A549 (cell line): ENCODE data around the gene KMT2C. TPM values are rescaled to one million over a fixed set of nuclear protein-coding genes. Genes with fewer than 3 reads are reported as not detected.

ENCODE experiments used
- ATAC-seq, 2 experiments: fragments of 200-7000 bp in 1 of 2; fragments of >200 bp in 1 of 2; cut with Nextera tagmentation in 1 of 2; cut with Tn5 transposase in 1 of 2; 3 replicates each; pipeline versions ENCODE4 v1.8.0 to v1.9.1; 2018 to 2020; ENCODE audit warnings: mild to moderate bottlenecking in 1 of 2, moderate library complexity in 1 of 2
- CTCF ChIA-PET: fragments of 300-600 bp; sonication (Branson Sonifier 250); formaldehyde crosslinking; extraction: SDS; loops from one replicate; lab custom pipeline; 2021; ENCODE audit warnings: antibody characterized with exemption, inconsistent platforms; lab: Yijun Ruan, JAX
- POLR2A ChIA-PET: fragments of 350-600 bp; formaldehyde crosslinking; extraction: SDS; loops from one replicate; lab custom pipeline; 2021; ENCODE audit warnings: antibody characterized with exemption, inconsistent platforms; lab: Yijun Ruan, JAX
- DNase-seq, 2 experiments: peaks; one replicate each; pipeline versions ENCODE4 v3.0.0 to v3.0.0-alpha.2; 2011 to 2016; ENCODE audit warnings: low read depth in 1 of 2, low spot score in 1 of 2
- FAIRE-seq: peaks from 2 replicates; lab custom pipeline; 2011; peaks lifted over from hg19 to GRCh38; lab: Jason Lieb, UNC
- H3K27ac ChIP-seq, 2 experiments: fragments of >200 bp; sonication (Bioruptor Twin); formaldehyde crosslinking; 3 replicates each; pipeline ENCODE4 v1.5.1; 2016 to 2017
- H3K4me1 ChIP-seq: fragments of >200 bp; sonication (Bioruptor Twin); formaldehyde crosslinking; 3 replicates; pipeline ENCODE4 v1.6.1; 2016
- H3K4me2 ChIP-seq: fragments of >200 bp; sonication (Bioruptor Twin); formaldehyde crosslinking; 3 replicates; pipeline ENCODE4 v1.6.1; 2016
- H3K4me3 ChIP-seq: fragments of >200 bp; sonication (Bioruptor Twin); formaldehyde crosslinking; 3 replicates; pipeline ENCODE4 v1.5.1; 2016
- H3K9me3 ChIP-seq: fragments of >200 bp; sonication (Bioruptor Twin); formaldehyde crosslinking; 3 replicates; pipeline ENCODE4 v1.6.1; 2016
- CBX8 ChIP-seq: fragments of 200-600 bp; sonication (generic); IDR thresholded peaks from 2 replicates; pipeline ENCODE4 v1.6.1; 2016
- CEBPB ChIP-seq, 2 experiments: fragments of >200 bp in 1 of 2; sonication (Bioruptor Twin) in 1 of 2; formaldehyde crosslinking in 1 of 2; IDR thresholded peaks; 2 replicates each; pipeline ENCODE4 v1.6.1; 2012 to 2016
- CHD2 ChIP-seq: fragments of 150-350 bp; IDR thresholded peaks from 2 replicates; pipeline ENCODE4 v1.6.1; 2014; ENCODE audit warnings: low read length; ENCODE audit not compliant: partially characterized antibody
- CHD4 ChIP-seq: fragments of 200-600 bp; sonication (generic); IDR thresholded peaks from 2 replicates; pipeline ENCODE4 v1.6.1; 2016; ENCODE audit warnings: antibody characterized with exemption, mild to moderate bottlenecking, borderline replicate concordance
- ESRRA ChIP-seq: fragments of 150-350 bp; IDR thresholded peaks from 2 replicates; pipeline ENCODE4 v1.6.1; 2014; ENCODE audit warnings: mild to moderate bottlenecking, low read length, borderline replicate concordance
- FOSL2 ChIP-seq, 2 experiments: fragments of 450-650 bp in 1 of 2; fragments of >200 bp in 1 of 2; sonication (Bioruptor Twin) in 1 of 2; formaldehyde crosslinking; IDR thresholded peaks; 2 replicates each; pipeline versions ENCODE4 v1.5.0 to v1.6.1; 2016 to 2020; ENCODE audit warnings: mild to moderate bottlenecking in 1 of 2, moderate library complexity in 1 of 2
- GATA3 ChIP-seq: IDR thresholded peaks from 2 replicates; pipeline ENCODE4 v1.6.1; 2012; ENCODE audit warnings: borderline replicate concordance
- HEYL ChIP-seq: fragments of 250-450 bp; sonication (Bioruptor Pico); IDR thresholded peaks from 2 replicates; pipeline ENCODE4 v1.8.0; 2021; ENCODE audit warnings: mild to moderate bottlenecking, moderate library complexity
- JUNB ChIP-seq: fragments of >200 bp; sonication (Bioruptor Twin); formaldehyde crosslinking; IDR thresholded peaks from 2 replicates; pipeline ENCODE4 v1.6.1; 2016
- KDM1A ChIP-seq: fragments of 200-600 bp; sonication (generic); IDR thresholded peaks from 2 replicates; pipeline ENCODE4 v1.6.1; 2016; ENCODE audit warnings: low read depth, mild to moderate bottlenecking
- KDM5A ChIP-seq: fragments of 200-600 bp; sonication (generic); IDR thresholded peaks from 2 replicates; pipeline ENCODE4 v1.6.1; 2016; ENCODE audit warnings: antibody characterized with exemption, mild to moderate bottlenecking
- MAFK ChIP-seq: fragments of 450-650 bp; IDR thresholded peaks from 2 replicates; pipeline ENCODE4 v1.6.1; 2014; ENCODE audit not compliant: partially characterized antibody
- NR3C1 ChIP-seq: fragments of >200 bp; sonication (Bioruptor Twin); formaldehyde crosslinking; IDR thresholded peaks from 3 replicates; pipeline ENCODE4 v1.6.1; 2017
- PHF8 ChIP-seq: fragments of 200-600 bp; sonication (generic); IDR thresholded peaks from 2 replicates; pipeline ENCODE4 v1.6.1; 2016; ENCODE audit warnings: low read depth, mild to moderate bottlenecking, antibody characterized with exemption, moderate library complexity, borderline replicate concordance
- POLR2A ChIP-seq: IDR thresholded peaks from 2 replicates; pipeline ENCODE4 v1.6.1; 2012; ENCODE audit warnings: mild to moderate bottlenecking, low read length
- RCOR1 ChIP-seq: fragments of 150-350 bp; IDR thresholded peaks from 2 replicates; pipeline ENCODE4 v1.6.1; 2014; ENCODE audit warnings: antibody characterized with exemption, low read length, low read depth
- RFX5 ChIP-seq: fragments of 450-650 bp; IDR thresholded peaks from 2 replicates; pipeline ENCODE4 v1.7.1; 2014; ENCODE audit warnings: antibody characterized with exemption, mild to moderate bottlenecking, moderate library complexity
- RNF2 ChIP-seq: fragments of 200-600 bp; sonication (generic); IDR thresholded peaks from 2 replicates; pipeline ENCODE4 v1.6.1; 2016; ENCODE audit warnings: low read depth, mild to moderate bottlenecking, antibody characterized with exemption, moderate library complexity, borderline replicate concordance
- ZC3H11A ChIP-seq: fragments of 450-650 bp; IDR thresholded peaks from 2 replicates; pipeline ENCODE4 v1.6.1; 2014; ENCODE audit warnings: antibody characterized with exemption, mild to moderate bottlenecking
- WGBS: methylation state at CpG from one replicate; pipeline ENCODE4 v1.1.6; 2017; ENCODE audit errors: missing lambda C conversion rate; 5-methylcytosine and 5-hydroxymethylcytosine counted together
- polyA plus RNA-seq, 4 experiments: library from polyadenylated mRNA; depleted of rRNA in 3 of 4; stranded (reverse); fragments of >200 nt; fragmentation: RNase III in 1 of 4; extraction: RNeasy Plus Mini Kit Qiagen cat#74134 plus additional on column Dnase treatment in 1 of 4; gene quantifications; 2 replicates in 3 of 4; 3 replicates in 1 of 4; pipeline ENCODE4 v1.2.3, GENCODE V29; 2011 to 2017
- TF ChIP-seq, protein P1 (sequence below): fragments of >200 bp; sonication (Bioruptor Twin); formaldehyde crosslinking; IDR thresholded peaks from 3 replicates; pipeline ENCODE4 v1.6.1; 2016
- TF ChIP-seq, protein P2 (sequence below): fragments of 200-600 bp; sonication (generic); IDR thresholded peaks from 2 replicates; pipeline ENCODE4 v1.6.1; 2016; ENCODE audit warnings: antibody characterized with exemption, mild to moderate bottlenecking, moderate library complexity
- TF ChIP-seq, protein P3 (sequence below): fragments of 150-350 bp; IDR thresholded peaks from 2 replicates; pipeline ENCODE4 v1.6.1; 2014; ENCODE audit warnings: low read depth, mild to moderate bottlenecking, low read length

KMT2C gene
- polyA plus RNA-seq, 2 of the 4 experiments (the other 2 are of a cell fraction): 4.2 to 13.1 TPM

DNA sequence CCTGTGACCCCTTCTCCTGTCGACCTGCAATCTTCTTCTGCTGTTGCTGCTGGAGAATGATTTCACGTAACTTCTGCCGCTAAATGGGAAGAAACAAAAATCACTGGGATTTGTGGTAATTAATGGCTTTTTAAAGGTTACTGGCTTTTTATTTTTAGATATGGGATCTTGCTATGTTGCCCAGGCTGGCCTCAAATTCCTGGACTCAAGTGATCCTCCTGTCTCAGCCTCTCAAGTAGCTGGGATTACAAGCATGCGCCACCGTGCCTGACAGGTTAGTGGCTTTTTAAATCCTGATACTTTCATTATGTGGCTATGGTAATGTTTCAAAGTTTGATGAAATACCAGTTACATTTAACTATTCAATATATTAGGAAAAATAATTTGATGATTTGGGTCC, 255.8 kb downstream of the KMT2C start:
- FAIRE-seq (no peak), ATAC-seq (no peak), DNase-seq (no peak)
- ChIA-PET CTCF (interaction anchor here (1.2 kb wide), 1 partner anchor 19 kb away, joined by 3 read pairs; no protein-coding TSS in a partner anchor), POLR2A (interaction anchor here (0.9 kb wide), 1 partner anchor 9 kb away, joined by 8 read pairs; no protein-coding TSS in a partner anchor)
- Histone ChIP-seq H3K4me3 (no peak overlapping the region), H3K27ac (no peak overlapping the region), H3K4me2 (no peak overlapping the region), H3K4me1 (no peaks in the 10 kb centered on the region), H3K9me3 (no peaks in the 10 kb centered on the region)
- 86% methylated on average over 5 of the region's 5 CpGs for WGBS
- TF ChIP-seq CHD2: no peak

DNA sequence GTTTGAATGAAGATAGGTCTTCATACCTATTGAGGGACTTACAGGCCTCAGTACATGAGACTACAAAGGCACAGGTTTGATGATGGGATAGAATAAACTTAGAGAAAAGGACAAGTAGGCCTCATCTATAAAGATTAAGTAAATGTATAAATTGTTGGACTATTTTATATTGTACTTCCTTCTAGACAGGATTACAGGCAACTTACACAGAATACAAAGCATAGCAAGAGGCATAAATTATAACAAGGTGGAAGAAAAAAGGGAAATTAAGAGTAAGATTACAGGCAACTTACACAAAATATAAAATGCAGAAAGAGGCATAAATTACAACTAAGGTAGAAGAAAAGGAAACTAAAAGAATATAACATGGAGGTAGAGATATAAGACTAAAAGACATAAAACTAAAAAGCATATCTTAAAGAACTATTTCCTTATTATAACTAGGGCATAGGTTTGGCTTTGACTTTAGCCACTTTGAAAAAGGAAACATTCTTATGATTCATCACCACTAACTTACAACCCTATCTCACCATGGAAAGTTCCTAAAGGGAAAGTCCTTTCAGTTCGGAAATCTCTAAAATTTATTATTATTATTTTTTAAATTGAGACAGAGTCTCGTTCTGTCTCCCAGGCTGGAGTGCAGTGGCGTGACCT, 257.3 kb downstream of the KMT2C start:
- H3K4me2 ChIP-seq: no peak overlapping the region
- FAIRE-seq (no peak), ATAC-seq (no peak)

DNA sequence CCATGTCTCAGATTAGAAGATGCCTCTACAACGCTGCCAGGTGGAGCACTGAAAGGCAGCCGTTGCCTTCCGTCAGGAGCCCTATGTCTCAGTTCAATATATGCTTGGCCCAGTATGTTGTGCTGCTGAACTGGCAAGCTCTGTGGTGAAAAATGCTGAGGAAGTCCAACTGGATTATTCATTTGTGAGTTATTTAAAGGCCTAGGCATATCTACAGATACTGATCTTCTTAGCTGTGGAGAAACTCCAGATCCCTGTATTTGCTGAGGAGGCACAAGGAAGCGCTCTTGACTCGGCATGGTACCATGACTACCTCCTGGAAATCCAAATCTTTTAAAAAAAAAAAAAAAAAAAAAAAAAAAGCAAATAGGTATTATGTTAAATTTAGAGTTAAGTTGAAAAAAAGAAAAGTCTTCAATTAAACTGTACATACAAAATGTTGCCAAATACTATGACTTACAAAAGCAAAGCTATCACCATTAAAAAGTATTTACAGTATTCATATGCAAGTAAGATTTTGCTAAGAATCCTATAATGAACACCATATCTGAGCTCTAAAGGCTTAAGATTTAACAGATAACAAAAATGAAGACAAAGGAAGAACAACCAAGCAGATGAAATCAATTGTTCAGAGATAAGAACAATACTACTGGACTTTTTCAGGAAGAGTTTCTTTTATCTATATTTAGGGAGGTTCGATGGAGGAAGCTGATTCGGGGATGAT, 258.0 kb downstream of the KMT2C start:
- TF ChIP-seq RNF2 (no peak), ESRRA (no peak), CEBPB (IDR thresholded peaks at IDR 0.05) (no peak), ZC3H11A (no peak), KDM1A (no peak), JUNB (no peak), FOSL2 (IDR thresholded peaks at IDR 0.05) (no peak), FOSL2 (CRISPR knock-in tag; IDR thresholded peaks at IDR 0.05) (no peak), KDM5A (no peak), HEYL (CRISPR knock-in tag) (no peak), CHD4 (no peak), MAFK (no peak), GATA3 (no peak)
- TF ChIP-seq, protein P1, sequence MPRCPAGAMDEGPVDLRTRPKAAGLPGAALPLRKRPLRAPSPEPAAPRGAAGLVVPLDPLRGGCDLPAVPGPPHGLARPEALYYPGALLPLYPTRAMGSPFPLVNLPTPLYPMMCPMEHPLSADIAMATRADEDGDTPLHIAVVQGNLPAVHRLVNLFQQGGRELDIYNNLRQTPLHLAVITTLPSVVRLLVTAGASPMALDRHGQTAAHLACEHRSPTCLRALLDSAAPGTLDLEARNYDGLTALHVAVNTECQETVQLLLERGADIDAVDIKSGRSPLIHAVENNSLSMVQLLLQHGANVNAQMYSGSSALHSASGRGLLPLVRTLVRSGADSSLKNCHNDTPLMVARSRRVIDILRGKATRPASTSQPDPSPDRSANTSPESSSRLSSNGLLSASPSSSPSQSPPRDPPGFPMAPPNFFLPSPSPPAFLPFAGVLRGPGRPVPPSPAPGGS: no peak
- TF ChIP-seq, protein P2, sequence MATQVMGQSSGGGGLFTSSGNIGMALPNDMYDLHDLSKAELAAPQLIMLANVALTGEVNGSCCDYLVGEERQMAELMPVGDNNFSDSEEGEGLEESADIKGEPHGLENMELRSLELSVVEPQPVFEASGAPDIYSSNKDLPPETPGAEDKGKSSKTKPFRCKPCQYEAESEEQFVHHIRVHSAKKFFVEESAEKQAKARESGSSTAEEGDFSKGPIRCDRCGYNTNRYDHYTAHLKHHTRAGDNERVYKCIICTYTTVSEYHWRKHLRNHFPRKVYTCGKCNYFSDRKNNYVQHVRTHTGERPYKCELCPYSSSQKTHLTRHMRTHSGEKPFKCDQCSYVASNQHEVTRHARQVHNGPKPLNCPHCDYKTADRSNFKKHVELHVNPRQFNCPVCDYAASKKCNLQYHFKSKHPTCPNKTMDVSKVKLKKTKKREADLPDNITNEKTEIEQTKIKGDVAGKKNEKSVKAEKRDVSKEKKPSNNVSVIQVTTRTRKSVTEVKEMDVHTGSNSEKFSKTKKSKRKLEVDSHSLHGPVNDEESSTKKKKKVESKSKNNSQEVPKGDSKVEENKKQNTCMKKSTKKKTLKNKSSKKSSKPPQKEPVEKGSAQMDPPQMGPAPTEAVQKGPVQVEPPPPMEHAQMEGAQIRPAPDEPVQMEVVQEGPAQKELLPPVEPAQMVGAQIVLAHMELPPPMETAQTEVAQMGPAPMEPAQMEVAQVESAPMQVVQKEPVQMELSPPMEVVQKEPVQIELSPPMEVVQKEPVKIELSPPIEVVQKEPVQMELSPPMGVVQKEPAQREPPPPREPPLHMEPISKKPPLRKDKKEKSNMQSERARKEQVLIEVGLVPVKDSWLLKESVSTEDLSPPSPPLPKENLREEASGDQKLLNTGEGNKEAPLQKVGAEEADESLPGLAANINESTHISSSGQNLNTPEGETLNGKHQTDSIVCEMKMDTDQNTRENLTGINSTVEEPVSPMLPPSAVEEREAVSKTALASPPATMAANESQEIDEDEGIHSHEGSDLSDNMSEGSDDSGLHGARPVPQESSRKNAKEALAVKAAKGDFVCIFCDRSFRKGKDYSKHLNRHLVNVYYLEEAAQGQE: no peak
- ChIA-PET POLR2A (no interaction called here), CTCF (no interaction called here)
- Histone ChIP-seq H3K4me2 (no peak overlapping the region), H3K4me1 (no peaks in the 10 kb centered on the region), H3K9me3 (no peaks in the 10 kb centered on the region), H3K27ac (no peak overlapping the region), H3K4me3 (no peak overlapping the region)
- ATAC-seq: no peak
- no peak for DNase-seq
- 94% methylated on average over 7 of the region's 7 CpGs for WGBS
- no peak for FAIRE-seq

More for the DNA sequence above, 257.3 kb downstream of the KMT2C start:
- DNase-seq: no peak
- no peaks in the 10 kb centered on the region for H3K9me3 ChIP-seq
- WGBS: 91% methylated on average over 3 of the region's 3 CpGs
- CTCF ChIA-PET: no interaction called here
- no peak overlapping the region for H3K4me3 ChIP-seq
- H3K27ac ChIP-seq: no peak overlapping the region
- H3K4me1 ChIP-seq: no peaks in the 10 kb centered on the region
- POLR2A ChIA-PET: no interaction called here
- TF ChIP-seq RCOR1 (no peak), RFX5 (no peak), PHF8 (no peak), NR3C1 (no peak), CBX8 (no peak), ESRRA (no peak), POLR2A (no peak), MAFK (no peak), GATA3 (no peak), JUNB (no peak), HEYL (CRISPR knock-in tag) (no peak), CHD4 (no peak), CHD2 (no peak), ZC3H11A (no peak)
- TF ChIP-seq, protein P1: no peak
- TF ChIP-seq, protein P3, sequence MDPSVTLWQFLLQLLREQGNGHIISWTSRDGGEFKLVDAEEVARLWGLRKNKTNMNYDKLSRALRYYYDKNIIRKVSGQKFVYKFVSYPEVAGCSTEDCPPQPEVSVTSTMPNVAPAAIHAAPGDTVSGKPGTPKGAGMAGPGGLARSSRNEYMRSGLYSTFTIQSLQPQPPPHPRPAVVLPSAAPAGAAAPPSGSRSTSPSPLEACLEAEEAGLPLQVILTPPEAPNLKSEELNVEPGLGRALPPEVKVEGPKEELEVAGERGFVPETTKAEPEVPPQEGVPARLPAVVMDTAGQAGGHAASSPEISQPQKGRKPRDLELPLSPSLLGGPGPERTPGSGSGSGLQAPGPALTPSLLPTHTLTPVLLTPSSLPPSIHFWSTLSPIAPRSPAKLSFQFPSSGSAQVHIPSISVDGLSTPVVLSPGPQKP: no peak
